ENCODE measurements around the gene CAPN9. TPM values are rescaled to one million over a fixed set of nuclear protein-coding genes. Genes with fewer than 3 reads are reported as not detected.

CAPN9 gene
- total and polyA plus RNA-seq, 9 of the 15 experiments (the other 6 are each of a cell fraction or from before 2014, with no cell fraction given), result not detected

- 8% methylated on average over 5 of the region's 5 CpGs for WGBS (ENCODE audit: insufficient coverage, low coverage, missing lambda C conversion rate)
- Histone ChIP-seq H2AFZ (ENCODE audit: low read depth, low read length) (no peak overlapping the region), H3K27me3 (ENCODE audit: control insufficient read depth in 2 of 2, insufficient read depth in 2 of 2, low read length in 2 of 2) (peaks cover 5 to 31% of the 10 kb centered on the region in 2 experiments; a peak in 4 of 5 replicates), H4K20me1 (replicated peaks; ENCODE audit: control insufficient read depth, insufficient read depth, low read length) (no peaks in the 10 kb centered on the region), H3K9ac (ENCODE audit: insufficient read depth in 1 of 2, low read depth in 2 of 2, low read length in 2 of 2) (no peak overlapping the region), H3K9me1 (ENCODE audit: control insufficient read depth, insufficient read depth, low read length) (no peaks in the 10 kb centered on the region), H3K9me3 (replicated peaks; ENCODE audit: control insufficient read depth, insufficient read depth, low read depth, low read length) (no peaks in the 10 kb centered on the region), H3K36me3 (ENCODE audit: control insufficient read depth, insufficient read depth, low read length) (no peaks in the 10 kb centered on the region), H3K4me1 (replicated peaks in 1 of 2; ENCODE audit: control insufficient read depth in 2 of 2, insufficient read depth in 2 of 2, low read length in 2 of 2) (peaks cover 0 to 6% of the 10 kb centered on the region in 2 experiments; a peak in 3 of 5 replicates), H3K27ac (ENCODE audit: extremely low read depth, low read depth, low read length) (no peak overlapping the region), H3K4me2 (ENCODE audit: insufficient read depth, low read length) (no peak overlapping the region), H3K79me2 (ENCODE audit: control insufficient read depth, insufficient read depth, low read length) (no peaks in the 10 kb centered on the region), H3K4me3 (no peak overlapping the region)
- intact Hi-C loops (cut with micrococcal nuclease), result no loop called here
- no TSS peak for BruUV-seq (replicated peaks)
- CTCF ChIA-PET (ENCODE audit: low intra/inter-chr PET ratio), result no interaction called here
- TF ChIP-seq VEZF1 (CRISPR knock-in tag; IDR thresholded peaks at IDR 0.05) (no peak), JUNB (CRISPR knock-in tag; conservative IDR thresholded peaks at IDR 0.05) (no peak)
- no peak for ATAC-seq
- no peak for DNase-seq (ENCODE audit: extremely low read depth in 1 of 4, low spot score in 3 of 4)
- POLR2A ChIA-PET, result interaction anchor here (0.9 kb wide), 1 partner anchor 41 kb away, joined by 4 read pairs; the partner anchor contains the start of gene C1orf198
- no peak for FAIRE-seq
- in situ Hi-C loops (cut with MboI), result no loop called here
Observed at GRCh38 chr1:230827801-230828200, 80.6 kb downstream of the CAPN9 start.

- BruUV-seq (replicated peaks), result no TSS peak
- Histone ChIP-seq H3K27me3 (ENCODE audit: control insufficient read depth in 2 of 2, insufficient read depth in 2 of 2, low read length in 2 of 2) (peaks cover 5 to 25% of the 10 kb centered on the region in 2 experiments; a peak in 4 of 5 replicates), H3K4me1 (replicated peaks in 1 of 2; ENCODE audit: control insufficient read depth in 2 of 2, insufficient read depth in 2 of 2, low read length in 2 of 2) (peaks cover 0 to 6% of the 10 kb centered on the region in 2 experiments; a peak in 3 of 5 replicates), H3K79me2 (ENCODE audit: control insufficient read depth, insufficient read depth, low read length) (no peaks in the 10 kb centered on the region), H4K20me1 (replicated peaks; ENCODE audit: control insufficient read depth, insufficient read depth, low read length) (no peaks in the 10 kb centered on the region), H3K9me1 (ENCODE audit: control insufficient read depth, insufficient read depth, low read length) (no peaks in the 10 kb centered on the region), H3K9ac (ENCODE audit: insufficient read depth in 1 of 2, low read depth in 2 of 2, low read length in 2 of 2) (no peak overlapping the region), H3K36me3 (ENCODE audit: control insufficient read depth, insufficient read depth, low read length) (no peaks in the 10 kb centered on the region), H3K4me2 (ENCODE audit: insufficient read depth, low read length) (no peak overlapping the region), H2AFZ (ENCODE audit: low read depth, low read length) (no peak overlapping the region), H3K9me3 (replicated peaks; ENCODE audit: control insufficient read depth, insufficient read depth, low read depth, low read length) (no peaks in the 10 kb centered on the region), H3K4me3 (no peak overlapping the region), H3K27ac (ENCODE audit: extremely low read depth, low read depth, low read length) (no peak overlapping the region)
- POLR2A ChIA-PET, result interaction anchor here (0.9 to 1.0 kb wide), 2 partner anchors 9 to 40 kb away, joined by 3 to 4 read pairs; partner anchors contain the start of gene C1orf198
- in situ Hi-C loops (cut with MboI) (no loop called here), intact Hi-C loops (cut with micrococcal nuclease) (no loop called here)
- DNase-seq (ENCODE audit: extremely low read depth in 1 of 4, low spot score in 3 of 4) (no peak), FAIRE-seq (no peak), ATAC-seq (no peak)
- CTCF ChIA-PET (ENCODE audit: low intra/inter-chr PET ratio), result no interaction called here
- 20% methylated on average over 4 of the region's 4 CpGs for WGBS (ENCODE audit: insufficient coverage, low coverage, missing lambda C conversion rate)
- TF ChIP-seq RBM34 (IDR thresholded peaks at IDR 0.05; ENCODE audit: borderline replicate concordance, insufficient read depth, low read length), result no peak
- TF ChIP-seq STAT5A (IDR thresholded peaks at IDR 0.05; ENCODE audit: borderline replicate concordance, low read length), result no peak
- TF ChIP-seq ZNF511 (CRISPR knock-in tag; IDR thresholded peaks at IDR 0.05), result no peak
- TF ChIP-seq TAF1 (IDR thresholded peaks at IDR 0.05; ENCODE audit: control insufficient read depth, extremely low read depth, insufficient read depth, low read length, severe bottlenecking), result no peak
- no peak for TF ChIP-seq TSC22D4 (tag; IDR thresholded peaks at IDR 0.05)
- TF ChIP-seq ZNF280B (CRISPR knock-in tag; IDR thresholded peaks at IDR 0.05), result no peak
- TF ChIP-seq SIRT6 (IDR thresholded peaks at IDR 0.05; ENCODE audit: low read depth, low read length), result no peak
- no peak for TF ChIP-seq MCM2 (IDR thresholded peaks at IDR 0.05; ENCODE audit: low read depth)
- TF ChIP-seq E2F3 (CRISPR knock-in tag; IDR thresholded peaks at IDR 0.05), result no peak
- no peak for TF ChIP-seq MECOM (CRISPR knock-in tag; IDR thresholded peaks at IDR 0.05)
- no peak for TF ChIP-seq NR2F6 (CRISPR knock-in tag; IDR thresholded peaks at IDR 0.05)
- no peak for TF ChIP-seq ZKSCAN3 (CRISPR knock-in tag; IDR thresholded peaks at IDR 0.05)
Observed at GRCh38 chr1:230828421-230828820, 81.2 kb downstream of the CAPN9 start.
